HepG2 (cell line): ENCODE measurements around the gene ZNF341. TPM values are rescaled to one million over a fixed set of nuclear protein-coding genes. Genes with fewer than 3 reads are reported as not detected.

Source experiments
- CC2D1A ChIP-seq: sonication (generic); formaldehyde crosslinking; IDR thresholded peaks from 2 replicates; pipeline ENCODE4 v1.8.1; 2023; ENCODE audit warnings: mild to moderate bottlenecking, missing genetic modification reagents
- GATAD1 ChIP-seq: IDR thresholded peaks from 2 replicates; pipeline ENCODE4 v1.6.1; 2016; ENCODE audit warnings: missing genetic modification reagents, missing compliant biosample characterization
- HDAC6 ChIP-seq: fragments of 200-600 bp; sonication (generic); IDR thresholded peaks from 2 replicates; pipeline ENCODE4 v1.7.0; 2017; ENCODE audit warnings: mild to moderate bottlenecking, antibody characterized with exemption, low read length, low read depth
- IRX3 ChIP-seq: sonication (generic); formaldehyde crosslinking; IDR thresholded peaks from 2 replicates; pipeline ENCODE4 v1.8.1; 2023; ENCODE audit warnings: mild to moderate bottlenecking, low read depth, missing genetic modification reagents, borderline replicate concordance
- SMAD1 ChIP-seq: sonication (generic); formaldehyde crosslinking; IDR thresholded peaks from 2 replicates; pipeline ENCODE4 v1.4.0; 2020; ENCODE audit warnings: missing genetic modification reagents, low read depth, mild to moderate bottlenecking, borderline replicate concordance
- STAG1 ChIP-seq: sonication (generic); formaldehyde crosslinking; IDR thresholded peaks from 2 replicates; pipeline ENCODE4 v1.4.0; 2020; ENCODE audit warnings: missing genetic modification reagents
- TCF7 ChIP-seq: sonication (generic); IDR thresholded peaks from 2 replicates; pipeline ENCODE4 v1.6.1; 2016; ENCODE audit warnings: antibody characterized with exemption, low read depth
- TSC22D2 ChIP-seq: sonication (generic); formaldehyde crosslinking; IDR thresholded peaks from 2 replicates; pipeline ENCODE4 v1.5.1; 2020; ENCODE audit warnings: missing genetic modification reagents, mild to moderate bottlenecking, borderline replicate concordance
- ZNF329 ChIP-seq: sonication (generic); formaldehyde crosslinking; IDR thresholded peaks from 2 replicates; pipeline ENCODE4 v1.9.0; 2021; ENCODE audit warnings: low read depth, mild to moderate bottlenecking, missing genetic modification reagents
- ZNF33A ChIP-seq: sonication (generic); formaldehyde crosslinking; IDR thresholded peaks from 2 replicates; pipeline ENCODE4 v1.5.1; 2020; ENCODE audit warnings: missing genetic modification reagents, mild to moderate bottlenecking, moderate library complexity, borderline replicate concordance
- ZNF382 ChIP-seq: sonication (generic); formaldehyde crosslinking; IDR thresholded peaks from 2 replicates; pipeline ENCODE4 v1.5.0; 2020; ENCODE audit warnings: missing genetic modification reagents, mild to moderate bottlenecking, borderline replicate concordance
- ZSCAN21 ChIP-seq: sonication (generic); formaldehyde crosslinking; IDR thresholded peaks from 2 replicates; pipeline ENCODE4 v1.8.0; 2022; ENCODE audit warnings: mild to moderate bottlenecking, missing genetic modification reagents, moderate library complexity, borderline replicate concordance
- polyA plus RNA-seq, 8 experiments: library from polyadenylated mRNA; depleted of rRNA in 3 of 8; stranded (reverse) in 7 of 8; unstranded in 1 of 8; fragments of >200 nt; fragmentation: Illumina TruSeq in 4 of 8; extraction: Trizol in 4 of 8; gene quantifications; 2 replicates each; pipeline versions ENCODE4 v1.2.1 to v1.2.3, GENCODE V29; 2011 to 2016; ENCODE audit warnings: low read depth in 4 of 8, missing spikeins in 1 of 8, mixed read lengths in 1 of 8; ENCODE audit not compliant: insufficient read depth in 1 of 8
- total RNA-seq, 5 experiments: library from RNA; depleted of rRNA; stranded (reverse); fragments of >200 nt; fragmentation: Illumina TruSeq; extraction: Trizol; gene quantifications; 2 replicates each; pipeline ENCODE4 v1.2.3, GENCODE V29; 2016; ENCODE audit warnings: low read depth in 1 of 5
- TF ChIP-seq, protein P1 (sequence below): sonication (generic); formaldehyde crosslinking; IDR thresholded peaks from 2 replicates; pipeline ENCODE4 v1.9.0; 2021; ENCODE audit warnings: mild to moderate bottlenecking, missing genetic modification reagents
- TF ChIP-seq, protein P2 (sequence below): sonication (generic); formaldehyde crosslinking; IDR thresholded peaks from 2 replicates; pipeline ENCODE4 v1.4.0; 2020; ENCODE audit warnings: missing genetic modification reagents
- TF ChIP-seq, protein P3 (sequence below): sonication (generic); formaldehyde crosslinking; IDR thresholded peaks from 2 replicates; pipeline ENCODE4 v1.4.0; 2020; ENCODE audit warnings: missing genetic modification reagents
- TF ChIP-seq, protein P4 (sequence below): sonication (generic); formaldehyde crosslinking; IDR thresholded peaks from 2 replicates; pipeline ENCODE4 v1.4.0; 2020; ENCODE audit warnings: missing genetic modification reagents, borderline replicate concordance

ZNF341 gene
- total and polyA plus RNA-seq, 2 of the 13 experiments (the other 11 are each of a cell fraction or from before 2014, with no cell fraction given) = 1.1 to 2.2 TPM

DNA sequence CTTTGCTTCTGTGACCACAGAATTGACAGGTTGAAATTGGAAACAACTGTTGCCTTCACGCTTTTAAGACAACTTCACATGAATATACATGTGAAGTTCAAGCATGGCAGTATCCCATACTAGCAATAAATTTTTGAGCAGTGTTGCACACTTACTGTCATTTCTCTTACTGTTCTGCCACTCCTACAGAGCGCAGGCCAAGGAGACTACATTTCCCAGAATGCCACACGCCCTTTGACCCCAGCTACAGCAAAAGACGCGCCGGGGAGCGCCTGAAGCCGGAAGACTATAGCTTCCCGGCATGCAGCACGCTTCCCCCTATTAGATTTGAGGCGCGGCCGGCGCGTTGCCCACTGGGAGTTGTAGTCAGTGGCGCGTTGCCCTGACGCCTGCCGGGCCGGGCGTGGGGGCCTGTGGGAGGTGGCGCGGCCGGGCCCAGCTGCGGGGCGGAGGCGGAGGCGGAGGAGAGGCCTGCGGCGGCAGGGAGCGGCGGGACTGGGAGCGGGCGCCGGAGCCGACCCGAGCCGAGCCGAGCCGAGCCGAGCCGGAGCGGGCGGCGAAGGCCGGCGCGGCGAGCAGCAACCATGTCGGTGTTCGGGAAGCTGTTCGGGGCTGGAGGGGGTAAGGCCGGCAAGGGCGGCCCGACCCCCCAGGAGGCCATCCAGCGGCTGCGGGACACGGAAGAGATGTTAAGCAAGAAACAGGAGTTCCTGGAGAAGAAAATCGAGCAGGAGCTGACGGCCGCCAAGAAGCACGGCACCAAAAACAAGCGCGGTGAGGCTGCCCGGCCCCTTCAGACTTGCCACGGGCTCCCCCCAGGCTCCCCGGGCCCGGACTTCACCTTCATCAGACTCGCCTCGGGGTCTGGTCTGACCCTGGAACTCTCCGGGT lies 79.3 kb downstream of the ZNF341 start, which contains the start of gene CHMP4B (continued):
- TF ChIP-seq, protein P1, sequence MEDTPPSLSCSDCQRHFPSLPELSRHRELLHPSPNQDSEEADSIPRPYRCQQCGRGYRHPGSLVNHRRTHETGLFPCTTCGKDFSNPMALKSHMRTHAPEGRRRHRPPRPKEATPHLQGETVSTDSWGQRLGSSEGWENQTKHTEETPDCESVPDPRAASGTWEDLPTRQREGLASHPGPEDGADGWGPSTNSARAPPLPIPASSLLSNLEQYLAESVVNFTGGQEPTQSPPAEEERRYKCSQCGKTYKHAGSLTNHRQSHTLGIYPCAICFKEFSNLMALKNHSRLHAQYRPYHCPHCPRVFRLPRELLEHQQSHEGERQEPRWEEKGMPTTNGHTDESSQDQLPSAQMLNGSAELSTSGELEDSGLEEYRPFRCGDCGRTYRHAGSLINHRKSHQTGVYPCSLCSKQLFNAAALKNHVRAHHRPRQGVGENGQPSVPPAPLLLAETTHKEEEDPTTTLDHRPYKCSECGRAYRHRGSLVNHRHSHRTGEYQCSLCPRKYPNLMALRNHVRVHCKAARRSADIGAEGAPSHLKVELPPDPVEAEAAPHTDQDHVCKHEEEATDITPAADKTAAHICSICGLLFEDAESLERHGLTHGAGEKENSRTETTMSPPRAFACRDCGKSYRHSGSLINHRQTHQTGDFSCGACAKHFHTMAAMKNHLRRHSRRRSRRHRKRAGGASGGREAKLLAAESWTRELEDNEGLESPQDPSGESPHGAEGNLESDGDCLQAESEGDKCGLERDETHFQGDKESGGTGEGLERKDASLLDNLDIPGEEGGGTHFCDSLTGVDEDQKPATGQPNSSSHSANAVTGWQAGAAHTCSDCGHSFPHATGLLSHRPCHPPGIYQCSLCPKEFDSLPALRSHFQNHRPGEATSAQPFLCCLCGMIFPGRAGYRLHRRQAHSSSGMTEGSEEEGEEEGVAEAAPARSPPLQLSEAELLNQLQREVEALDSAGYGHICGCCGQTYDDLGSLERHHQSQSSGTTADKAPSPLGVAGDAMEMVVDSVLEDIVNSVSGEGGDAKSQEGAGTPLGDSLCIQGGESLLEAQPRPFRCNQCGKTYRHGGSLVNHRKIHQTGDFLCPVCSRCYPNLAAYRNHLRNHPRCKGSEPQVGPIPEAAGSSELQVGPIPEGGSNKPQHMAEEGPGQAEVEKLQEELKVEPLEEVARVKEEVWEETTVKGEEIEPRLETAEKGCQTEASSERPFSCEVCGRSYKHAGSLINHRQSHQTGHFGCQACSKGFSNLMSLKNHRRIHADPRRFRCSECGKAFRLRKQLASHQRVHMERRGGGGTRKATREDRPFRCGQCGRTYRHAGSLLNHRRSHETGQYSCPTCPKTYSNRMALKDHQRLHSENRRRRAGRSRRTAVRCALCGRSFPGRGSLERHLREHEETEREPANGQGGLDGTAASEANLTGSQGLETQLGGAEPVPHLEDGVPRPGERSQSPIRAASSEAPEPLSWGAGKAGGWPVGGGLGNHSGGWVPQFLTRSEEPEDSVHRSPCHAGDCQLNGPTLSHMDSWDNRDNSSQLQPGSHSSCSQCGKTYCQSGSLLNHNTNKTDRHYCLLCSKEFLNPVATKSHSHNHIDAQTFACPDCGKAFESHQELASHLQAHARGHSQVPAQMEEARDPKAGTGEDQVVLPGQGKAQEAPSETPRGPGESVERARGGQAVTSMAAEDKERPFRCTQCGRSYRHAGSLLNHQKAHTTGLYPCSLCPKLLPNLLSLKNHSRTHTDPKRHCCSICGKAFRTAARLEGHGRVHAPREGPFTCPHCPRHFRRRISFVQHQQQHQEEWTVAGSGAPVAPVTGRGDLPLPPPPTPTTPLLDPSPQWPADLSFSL (CRISPR knock-in tag) = no peak
- TF ChIP-seq, protein P2, sequence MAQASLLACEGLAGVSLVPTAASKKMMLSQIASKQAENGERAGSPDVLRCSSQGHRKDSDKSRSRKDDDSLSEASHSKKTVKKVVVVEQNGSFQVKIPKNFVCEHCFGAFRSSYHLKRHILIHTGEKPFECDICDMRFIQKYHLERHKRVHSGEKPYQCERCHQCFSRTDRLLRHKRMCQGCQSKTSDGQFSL = peak; percentile 59; the same call in 1 of the 2 replicates
- no peak for TF ChIP-seq TCF7
- no peak for TF ChIP-seq IRX3
- TF ChIP-seq STAG1 (CRISPR knock-in tag) = no peak
- no peak for TF ChIP-seq HDAC6
- TF ChIP-seq GATAD1 (CRISPR knock-in tag) = peak; percentile 94
- peak; percentile 94 for TF ChIP-seq ZSCAN21 (CRISPR knock-in tag)
- no peak for TF ChIP-seq SMAD1 (CRISPR knock-in tag)
- TF ChIP-seq TSC22D2 (CRISPR knock-in tag) = no peak
- TF ChIP-seq ZNF33A (CRISPR knock-in tag) = no peak
- TF ChIP-seq, protein P3, sequence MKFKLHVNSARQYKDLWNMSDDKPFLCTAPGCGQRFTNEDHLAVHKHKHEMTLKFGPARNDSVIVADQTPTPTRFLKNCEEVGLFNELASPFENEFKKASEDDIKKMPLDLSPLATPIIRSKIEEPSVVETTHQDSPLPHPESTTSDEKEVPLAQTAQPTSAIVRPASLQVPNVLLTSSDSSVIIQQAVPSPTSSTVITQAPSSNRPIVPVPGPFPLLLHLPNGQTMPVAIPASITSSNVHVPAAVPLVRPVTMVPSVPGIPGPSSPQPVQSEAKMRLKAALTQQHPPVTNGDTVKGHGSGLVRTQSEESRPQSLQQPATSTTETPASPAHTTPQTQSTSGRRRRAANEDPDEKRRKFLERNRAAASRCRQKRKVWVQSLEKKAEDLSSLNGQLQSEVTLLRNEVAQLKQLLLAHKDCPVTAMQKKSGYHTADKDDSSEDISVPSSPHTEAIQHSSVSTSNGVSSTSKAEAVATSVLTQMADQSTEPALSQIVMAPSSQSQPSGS = peak; percentile 88; the same call in 1 of the 2 replicates
- TF ChIP-seq ZNF329 (CRISPR knock-in tag) = peak; percentile 74; the same call in 1 of the 2 replicates
- no peak for TF ChIP-seq ZNF382 (CRISPR knock-in tag)
- no peak for TF ChIP-seq CC2D1A (CRISPR knock-in tag)
- TF ChIP-seq, protein P4, sequence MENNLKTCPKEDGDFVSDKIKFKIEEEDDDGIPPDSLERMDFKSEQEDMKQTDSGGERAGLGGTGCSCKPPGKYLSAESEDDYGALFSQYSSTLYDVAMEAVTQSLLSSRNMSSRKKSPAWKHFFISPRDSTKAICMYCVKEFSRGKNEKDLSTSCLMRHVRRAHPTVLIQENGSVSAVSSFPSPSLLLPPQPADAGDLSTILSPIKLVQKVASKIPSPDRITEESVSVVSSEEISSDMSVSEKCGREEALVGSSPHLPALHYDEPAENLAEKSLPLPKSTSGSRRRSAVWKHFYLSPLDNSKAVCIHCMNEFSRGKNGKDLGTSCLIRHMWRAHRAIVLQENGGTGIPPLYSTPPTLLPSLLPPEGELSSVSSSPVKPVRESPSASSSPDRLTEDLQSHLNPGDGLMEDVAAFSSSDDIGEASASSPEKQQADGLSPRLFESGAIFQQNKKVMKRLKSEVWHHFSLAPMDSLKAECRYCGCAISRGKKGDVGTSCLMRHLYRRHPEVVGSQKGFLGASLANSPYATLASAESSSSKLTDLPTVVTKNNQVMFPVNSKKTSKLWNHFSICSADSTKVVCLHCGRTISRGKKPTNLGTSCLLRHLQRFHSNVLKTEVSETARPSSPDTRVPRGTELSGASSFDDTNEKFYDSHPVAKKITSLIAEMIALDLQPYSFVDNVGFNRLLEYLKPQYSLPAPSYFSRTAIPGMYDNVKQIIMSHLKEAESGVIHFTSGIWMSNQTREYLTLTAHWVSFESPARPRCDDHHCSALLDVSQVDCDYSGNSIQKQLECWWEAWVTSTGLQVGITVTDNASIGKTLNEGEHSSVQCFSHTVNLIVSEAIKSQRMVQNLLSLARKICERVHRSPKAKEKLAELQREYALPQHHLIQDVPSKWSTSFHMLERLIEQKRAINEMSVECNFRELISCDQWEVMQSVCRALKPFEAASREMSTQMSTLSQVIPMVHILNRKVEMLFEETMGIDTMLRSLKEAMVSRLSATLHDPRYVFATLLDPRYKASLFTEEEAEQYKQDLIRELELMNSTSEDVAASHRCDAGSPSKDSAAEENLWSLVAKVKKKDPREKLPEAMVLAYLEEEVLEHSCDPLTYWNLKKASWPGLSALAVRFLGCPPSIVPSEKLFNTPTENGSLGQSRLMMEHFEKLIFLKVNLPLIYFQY = peak; percentile 93
